ENCODE results near the gene EFCAB8. TPM values are rescaled to one million over a fixed set of nuclear protein-coding genes. Genes with fewer than 3 reads are reported as not detected.

EFCAB8 gene
- total RNA-seq, 1 donor from 2014 or later = 1.0 TPM

GRCh38 chr20:32985596-32985995, 126.9 kb downstream of the EFCAB8 start:
- DNase-seq (ENCODE audit: low spot score) = no peak

GRCh38 chr20:32986331-32986966, 127.7 kb downstream of the EFCAB8 start:
- no peak for DNase-seq (ENCODE audit: low spot score)

- no peak for DNase-seq (ENCODE audit: low spot score)
Observed at GRCh38 chr20:32987044-32987825, 128.5 kb downstream of the EFCAB8 start.

DNA sequence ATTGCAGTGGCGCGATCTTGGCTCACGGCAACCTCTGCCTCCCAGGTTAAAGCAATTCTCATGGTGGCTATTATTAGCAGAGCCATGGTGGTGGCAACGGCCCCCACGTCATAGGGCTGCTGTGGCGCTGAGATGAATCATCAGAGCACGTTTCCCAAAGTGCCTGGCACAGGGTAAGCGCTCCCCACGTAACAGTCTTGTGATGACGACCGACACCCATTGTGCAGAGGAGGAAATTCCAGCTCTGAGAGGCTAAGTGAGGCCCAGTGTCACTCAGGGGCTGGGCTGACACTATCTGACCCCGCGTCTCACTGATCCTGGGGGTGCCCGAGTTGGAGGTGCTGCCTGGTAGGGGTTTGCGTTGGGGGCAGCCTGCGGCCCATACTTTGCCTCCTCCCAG, 129.3 kb downstream of the EFCAB8 start:
- DNase-seq (ENCODE audit: low spot score) = no peak

DNA sequence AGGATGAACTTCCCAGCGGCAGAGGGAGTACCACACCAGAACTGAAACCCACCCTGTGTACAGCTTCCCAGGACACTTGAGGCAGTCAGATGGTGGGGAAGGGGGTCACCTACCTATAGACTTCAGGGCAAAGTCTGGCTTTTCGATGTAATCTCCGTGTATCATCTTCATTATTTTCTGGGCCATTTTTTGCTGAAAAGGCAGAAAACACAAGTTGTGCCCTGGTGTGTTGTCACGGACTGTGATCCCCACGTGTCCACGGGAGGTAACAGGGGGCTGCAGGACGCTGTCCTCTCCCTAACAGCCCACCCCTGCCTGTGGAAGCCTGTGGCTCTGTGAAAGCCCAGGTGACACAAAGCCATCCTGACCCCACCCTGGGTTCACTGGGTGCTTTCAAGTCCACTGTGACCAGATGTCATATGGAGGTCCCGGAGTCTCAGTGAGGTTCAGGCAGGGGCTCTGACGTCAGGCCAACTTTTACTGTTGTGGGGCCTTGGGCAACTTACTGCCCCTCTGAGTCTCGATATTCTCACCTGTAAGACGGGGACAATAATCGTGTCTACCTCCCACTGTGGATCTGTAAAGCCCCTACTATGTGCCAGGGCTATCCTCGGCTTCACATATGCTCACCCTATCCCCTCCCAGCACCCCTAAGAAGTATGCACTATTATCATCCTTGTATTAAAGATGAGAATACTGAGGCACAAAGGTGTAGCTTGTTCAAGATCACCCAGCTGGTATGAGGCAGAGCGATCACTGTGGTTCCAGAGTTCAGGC, 131.0 kb downstream of the EFCAB8 start:
- no peak for DNase-seq (ENCODE audit: low spot score)

- no peak for DNase-seq (ENCODE audit: low spot score)
Observed at GRCh38 chr20:32990426-32990825, 131.7 kb downstream of the EFCAB8 start.

- DNase-seq (ENCODE audit: low spot score) = no peak
Observed at GRCh38 chr20:32991383-32991782, 132.7 kb downstream of the EFCAB8 start.

DNA sequence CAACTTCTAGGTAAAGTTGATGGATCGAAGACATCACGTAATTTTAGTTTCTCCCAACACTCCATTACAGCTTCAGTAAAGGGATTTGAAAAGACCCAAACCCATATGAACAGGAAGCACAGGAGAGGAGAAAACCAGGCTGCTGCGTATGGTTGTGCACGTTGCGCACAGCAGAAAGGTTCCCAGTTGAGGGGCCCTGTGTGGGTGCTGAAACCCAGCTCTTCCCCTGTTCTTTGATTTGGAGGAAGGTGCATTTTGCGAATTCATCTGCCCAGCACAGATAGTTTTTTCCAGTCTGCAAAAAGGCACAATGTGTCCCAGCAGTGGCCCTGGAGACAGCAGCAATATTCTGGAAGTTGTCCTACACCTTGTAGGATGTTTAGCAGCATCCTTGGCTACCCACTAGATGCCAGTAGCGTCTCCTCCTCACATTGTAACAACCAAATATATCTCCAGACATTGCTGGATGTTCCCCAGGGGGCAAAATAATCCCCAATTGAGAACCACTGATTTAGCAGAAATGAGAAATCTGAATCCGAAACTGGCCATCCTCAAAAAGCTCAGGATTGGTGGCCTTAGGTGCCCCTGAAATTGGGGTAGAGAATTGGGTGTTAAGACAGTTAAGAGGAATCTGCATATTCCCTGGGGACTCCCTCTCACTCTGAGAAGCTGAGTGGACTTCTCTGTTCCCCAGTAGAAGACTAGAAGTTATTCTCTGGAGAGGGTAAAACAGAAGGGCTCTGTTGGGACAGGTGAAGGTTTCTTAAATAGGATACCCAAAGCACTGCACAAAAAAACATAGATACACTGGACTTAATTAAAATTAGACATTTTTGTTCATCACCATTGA, 133.3 kb downstream of the EFCAB8 start:
- DNase-seq (ENCODE audit: low spot score) = no peak

DNA sequence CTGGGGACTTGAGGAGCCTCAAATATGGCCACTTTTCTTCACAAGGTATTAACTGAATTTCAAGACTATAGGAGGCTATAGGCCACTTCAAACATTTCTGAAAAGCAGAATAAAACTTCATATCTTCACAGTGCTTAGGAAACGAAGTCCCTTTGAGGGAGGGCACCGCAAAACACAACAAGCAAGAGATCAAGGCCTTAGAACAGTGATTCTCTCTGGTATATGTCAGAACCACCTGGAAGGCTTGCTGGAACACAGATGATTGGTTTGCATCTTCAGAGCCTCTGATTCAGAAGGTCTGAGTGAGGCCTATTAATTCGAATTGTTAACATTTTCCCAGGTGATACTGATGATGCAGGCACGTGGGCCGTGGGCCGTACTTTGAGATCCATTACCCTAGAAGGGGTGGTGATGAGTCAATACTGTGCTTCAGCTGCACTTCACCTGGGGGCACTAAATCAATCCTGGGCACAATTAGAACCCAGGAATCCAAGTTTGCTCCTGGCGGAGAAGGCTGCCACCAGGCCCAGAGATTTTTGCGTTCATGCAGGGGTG, 134.8 kb downstream of the EFCAB8 start:
- DNase-seq (ENCODE audit: low spot score) = no peak

DNA sequence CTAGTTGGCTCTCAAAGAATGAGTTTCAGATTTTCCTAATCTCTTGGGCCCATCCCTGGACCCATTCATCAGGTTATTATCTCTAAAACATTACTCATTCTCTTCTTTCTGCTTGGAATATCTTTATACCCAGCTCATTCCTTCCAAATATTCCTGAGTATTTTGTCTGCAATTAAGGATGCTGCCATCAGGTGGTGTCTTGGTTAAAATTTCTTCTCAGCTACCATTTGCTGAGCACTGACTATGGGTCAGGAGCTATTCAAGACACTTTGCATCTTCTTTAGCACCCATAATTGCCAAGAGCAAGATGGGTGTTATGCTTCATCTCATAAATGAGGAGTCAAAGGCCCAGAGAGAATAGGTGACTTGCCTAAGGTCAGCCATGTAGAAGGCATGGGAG, 137.1 kb downstream of the EFCAB8 start:
- no peak for DNase-seq (ENCODE audit: low spot score)

DNA sequence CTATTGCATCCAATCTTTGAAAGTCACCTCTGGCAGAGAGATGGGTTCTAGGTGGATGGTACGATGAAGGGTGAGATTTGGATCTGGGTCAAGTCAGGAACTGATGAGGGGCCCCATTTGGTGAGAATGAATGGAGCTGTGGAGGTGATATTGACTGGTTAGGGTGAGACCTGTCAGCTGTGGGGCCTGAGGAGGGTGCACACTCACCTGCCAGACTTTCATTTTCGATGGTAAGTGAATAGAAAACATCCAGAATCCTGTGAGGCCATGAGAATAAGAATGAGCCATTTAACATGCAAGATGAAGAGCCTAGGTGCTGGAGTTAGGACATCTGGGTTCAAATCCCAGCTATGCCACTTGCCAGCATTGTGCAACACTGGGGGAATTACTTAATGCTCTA, 138.7 kb downstream of the EFCAB8 start:
- DNase-seq (ENCODE audit: low spot score) = no peak

DNA sequence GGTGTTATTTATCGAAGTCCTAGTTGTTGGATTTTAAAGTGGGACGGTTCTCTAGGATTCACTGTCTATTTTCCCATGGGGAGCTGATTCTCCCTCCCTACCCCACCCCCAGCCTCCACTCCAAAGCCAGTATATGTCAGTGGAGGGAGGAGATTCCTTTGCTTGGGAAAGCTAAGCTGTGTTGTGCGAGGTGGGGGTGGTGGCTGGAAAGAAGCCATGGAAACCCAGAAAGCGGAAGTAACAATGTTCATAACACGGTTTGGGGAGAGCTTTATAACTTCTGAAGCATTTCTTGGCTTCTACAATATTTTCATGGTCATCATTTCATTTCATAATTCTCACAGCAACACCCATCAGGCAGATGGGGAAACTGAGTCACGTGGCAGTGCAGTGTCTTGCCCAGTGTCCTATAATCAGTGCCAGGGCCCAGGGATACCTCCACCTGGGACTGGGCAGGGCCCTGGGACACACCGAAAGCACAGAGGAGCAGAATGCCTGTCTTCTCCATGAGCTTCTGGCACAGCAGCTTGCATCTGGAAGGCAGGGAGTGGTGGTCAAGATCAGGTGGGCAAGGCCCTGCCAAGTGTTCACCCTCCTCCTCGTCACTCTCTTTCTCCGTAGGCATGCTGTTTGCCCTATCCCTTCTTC, 141.0 kb downstream of the EFCAB8 start:
- DNase-seq (ENCODE audit: low spot score) = no peak

DNA sequence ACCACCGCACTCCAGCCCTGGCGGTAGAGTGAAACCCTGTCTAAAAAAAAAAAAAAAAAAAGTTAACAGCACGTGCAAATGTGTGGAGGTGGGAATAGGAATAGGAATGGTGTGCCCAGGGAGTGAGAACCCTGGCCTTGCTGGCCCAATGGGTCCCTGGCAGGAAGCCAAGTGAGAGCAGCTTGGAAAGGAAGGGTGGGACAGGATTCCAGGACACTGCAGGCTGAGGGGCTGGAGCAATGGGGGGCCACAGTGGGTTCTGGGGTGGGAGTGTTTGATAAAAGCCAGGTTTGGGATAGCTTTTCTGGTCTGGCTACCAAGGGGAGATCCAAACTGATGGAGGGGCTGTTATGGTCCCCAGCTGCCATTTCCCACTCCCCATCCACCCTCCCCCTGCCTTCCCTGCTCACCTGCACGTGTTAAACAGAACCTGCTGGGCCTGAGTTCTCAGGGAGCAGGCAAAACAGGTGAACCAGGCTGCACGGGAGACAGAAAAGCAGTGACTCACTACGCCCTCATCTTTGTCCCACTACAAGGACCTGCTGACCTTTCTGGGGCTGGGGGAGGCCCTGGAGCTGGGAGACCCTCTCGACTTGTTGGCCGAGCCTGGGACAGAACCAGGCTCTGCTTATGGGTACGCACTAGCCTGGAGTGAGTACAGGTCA, 142.2 kb downstream of the EFCAB8 start:
- DNase-seq (ENCODE audit: low spot score) = peak; percentile 58

DNA sequence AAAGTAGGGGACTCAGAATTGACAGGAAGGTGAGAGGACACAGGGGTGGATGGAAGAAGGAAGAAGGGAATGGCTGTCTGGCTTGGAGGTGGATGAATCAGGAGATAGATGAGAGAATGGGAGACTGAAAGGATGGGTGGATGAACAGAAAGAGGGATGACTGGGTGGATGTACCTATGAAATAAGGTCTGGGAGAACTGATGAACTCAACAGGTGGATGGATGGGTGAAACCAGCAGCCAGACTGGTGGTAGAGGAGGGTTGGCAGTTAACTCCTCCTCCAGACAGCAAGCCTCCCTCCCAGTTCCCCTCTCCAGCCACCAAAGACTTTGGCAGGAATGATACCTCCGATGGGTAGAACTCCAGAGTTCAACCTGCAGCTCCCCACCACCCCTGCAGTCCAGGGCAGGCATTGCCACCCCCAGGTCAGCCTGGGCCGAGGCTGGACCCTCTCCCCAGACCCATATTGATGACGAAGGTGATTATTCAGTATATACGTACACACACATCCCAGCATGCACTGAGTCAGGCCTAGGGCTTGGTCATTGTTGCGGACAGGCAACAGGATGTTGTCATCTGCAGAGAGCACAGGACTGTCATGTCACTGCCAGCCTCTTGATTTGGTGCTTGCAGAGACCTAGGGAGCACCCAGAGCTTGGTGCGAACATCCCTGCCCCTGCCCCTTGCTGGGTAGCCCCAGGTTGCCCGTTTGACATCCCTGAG, 143.5 kb downstream of the EFCAB8 start:
- no peak for DNase-seq (ENCODE audit: low spot score)

DNA sequence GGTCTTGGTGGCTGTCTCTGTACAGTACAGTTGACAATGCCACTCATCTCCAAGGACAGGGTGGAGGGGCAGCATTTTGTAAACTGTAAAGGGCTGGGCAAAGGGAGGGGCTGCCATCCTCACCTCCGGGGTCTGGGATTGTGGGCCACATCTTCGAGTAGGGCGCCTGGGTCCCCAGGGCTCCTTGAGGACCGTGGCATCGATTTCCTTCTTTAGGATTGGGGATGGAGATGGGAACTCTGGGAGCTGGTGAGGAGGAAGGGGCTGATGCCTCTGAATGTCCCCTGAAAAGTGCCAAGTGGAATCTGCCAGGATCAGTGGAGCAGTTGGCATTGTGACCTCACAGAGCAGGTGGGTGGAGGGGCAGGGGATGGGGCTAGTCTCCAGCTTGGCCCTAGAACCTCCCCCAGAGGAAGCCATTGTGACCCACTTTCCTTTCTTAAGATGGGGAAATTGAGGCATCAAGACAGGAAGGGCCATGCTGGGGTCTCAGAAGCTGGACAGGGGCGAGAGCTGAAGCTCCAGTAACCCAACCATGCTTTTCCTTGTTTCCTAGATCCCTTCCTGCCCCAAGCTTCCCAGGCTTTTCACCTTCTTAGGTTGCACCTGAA, 145.5 kb downstream of the EFCAB8 start, which contains the start of gene SUN5:
SUN5 (minus strand) TSS at position 293 of the 611 bp plus-strand sequence; CDS start at position 200, 93 bp downstream.
- no peak for DNase-seq (ENCODE audit: low spot score)

DNA sequence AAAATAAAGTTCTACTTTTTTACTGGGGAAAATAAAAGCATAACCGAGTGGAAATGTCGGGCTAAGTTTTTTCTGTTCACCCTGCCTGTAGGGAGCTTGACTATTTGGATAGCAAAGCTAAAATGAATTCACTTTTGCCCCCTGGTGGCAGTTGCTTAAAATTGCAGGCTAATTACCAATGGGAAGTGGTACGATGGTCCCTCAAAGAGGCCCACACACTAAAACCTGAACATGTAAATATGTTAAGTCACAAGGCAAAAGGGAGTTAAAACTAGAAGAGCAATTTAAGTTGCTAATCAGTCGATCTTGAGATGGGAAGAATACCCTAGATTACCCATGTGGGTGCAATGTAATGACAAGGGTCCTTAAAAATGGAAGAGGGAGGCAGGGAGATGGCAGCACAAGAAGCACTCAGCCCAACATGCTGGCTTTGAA, 146.4 kb downstream of the EFCAB8 start:
- no peak for DNase-seq (ENCODE audit: low spot score)

DNA sequence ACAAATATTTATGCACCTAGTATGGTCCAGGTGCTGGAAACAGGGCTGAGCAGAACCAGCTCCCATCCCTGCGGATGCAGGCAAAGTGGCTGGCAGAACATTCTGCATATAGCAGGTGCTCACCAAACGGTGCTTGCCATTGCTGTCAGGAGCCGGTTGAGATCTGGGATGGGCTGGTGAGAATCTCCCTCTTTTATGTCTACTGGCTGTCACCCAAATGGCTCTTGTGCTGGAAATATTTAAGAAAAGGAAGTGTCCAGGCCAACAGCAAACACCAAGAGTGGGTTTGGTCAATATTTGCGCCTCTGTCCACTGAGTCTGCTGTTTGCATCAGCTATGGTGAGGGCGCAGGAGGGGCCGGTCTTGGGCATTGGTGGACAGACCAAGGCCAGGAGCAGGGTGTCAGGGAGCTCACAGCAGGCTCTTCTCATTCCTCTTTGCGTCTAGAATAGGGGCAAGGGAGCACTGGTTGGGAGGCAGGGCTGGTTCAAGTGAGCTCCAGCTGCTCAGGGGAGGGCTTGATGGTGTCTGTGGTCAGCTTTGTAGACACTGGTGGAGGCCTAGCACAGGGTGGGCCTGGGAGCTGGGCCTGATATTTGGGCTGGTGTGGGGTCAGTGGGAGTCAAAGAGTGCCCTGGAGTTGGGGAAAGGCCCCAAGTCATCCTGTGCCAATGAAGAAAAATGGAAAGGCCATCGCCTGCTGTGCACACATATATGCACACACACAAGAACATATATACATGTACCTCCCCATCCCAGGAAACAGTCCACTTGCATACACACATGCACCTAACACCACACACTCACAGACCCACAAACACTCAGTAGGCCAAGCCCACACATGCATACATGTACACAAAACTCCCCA, 147.4 kb downstream of the EFCAB8 start:
- DNase-seq (ENCODE audit: low spot score) = no peak

DNA sequence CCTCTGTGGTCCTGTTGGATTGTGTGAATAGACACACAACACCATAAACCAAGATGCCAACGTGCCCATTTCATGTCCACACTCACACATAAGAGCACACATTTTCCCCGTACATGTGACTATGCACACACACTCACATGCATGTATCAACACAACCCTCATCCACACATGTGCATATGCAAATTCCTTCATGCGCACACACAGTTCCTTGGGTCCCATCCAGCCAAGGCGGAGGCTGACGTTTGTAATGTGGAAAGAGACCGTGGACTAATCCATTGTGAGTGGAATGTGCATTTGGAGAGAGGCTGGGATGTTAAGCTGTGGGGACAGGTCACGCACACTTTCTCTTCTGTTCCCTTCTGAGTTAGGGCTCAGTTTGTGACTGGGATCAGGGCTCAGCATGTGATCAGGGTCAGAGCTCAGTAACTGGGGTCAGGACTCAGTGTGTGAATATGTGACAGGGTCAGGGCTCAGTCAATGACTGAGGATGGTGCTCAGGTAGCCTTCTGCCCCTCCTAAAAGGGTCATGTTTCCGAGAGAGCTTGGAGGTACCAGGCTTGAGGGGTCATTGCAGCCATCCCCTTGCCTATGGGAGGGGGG, 148.2 kb downstream of the EFCAB8 start:
- no peak for DNase-seq (ENCODE audit: low spot score)

Data from ureter (tissue), 1 donor.